GM12878 (cell line): ENCODE data around the gene PI16.
A peak's percentile ranks its signal among the peaks of the same experiment; 100 is the strongest.

ENCODE experiments used
- ASH2L ChIP-seq: fragments of 300-600, 200-600 bp; sonication (generic); IDR thresholded peaks from 2 replicates; pipeline ENCODE4 v1.6.1; 2017; ENCODE audit warnings: low read depth, mild to moderate bottlenecking, borderline replicate concordance
- CHD2 ChIP-seq: IDR thresholded peaks from 2 replicates; pipeline ENCODE4 v1.6.1; 2011; ENCODE audit warnings: low read depth, low read length, improper control_type of control experiment, borderline replicate concordance
- E2F8 ChIP-seq: fragments of 450-650 bp; IDR thresholded peaks from 2 replicates; pipeline ENCODE4 v1.6.1; 2018; ENCODE audit warnings: mild to moderate bottlenecking, low read depth, moderate library complexity; ENCODE audit not compliant: partially characterized antibody
- POLR2AphosphoS5 ChIP-seq: IDR thresholded peaks from 2 replicates; pipeline ENCODE4 v1.6.1; 2011; ENCODE audit warnings: mild to moderate bottlenecking, low read length, inconsistent platforms
- REST ChIP-seq: IDR thresholded peaks from 2 replicates; pipeline ENCODE4 v1.6.1; 2012; ENCODE audit warnings: mild to moderate bottlenecking, low read depth, low read length

- TF ChIP-seq REST: no peak
- TF ChIP-seq E2F8: no peak
- TF ChIP-seq CHD2: 0 out of 2 replicates have a peak, but pooled peaks have one; percentile 46
- no peak; the same call in 1 of the 2 replicates for TF ChIP-seq ASH2L
- TF ChIP-seq POLR2AphosphoS5: peak; percentile 94
Measured at GRCh38 chr6:36985808-36986703, 31.5 kb downstream of the PI16 start, which contains the start of gene MTCH1.
